ENCODE results near the gene MEIS1. TPM values are rescaled to one million over a fixed set of nuclear protein-coding genes. Genes with fewer than 3 reads are reported as not detected.
A peak's percentile ranks its signal among the peaks of the same experiment; 100 is the strongest.

MEIS1 gene
- total and polyA plus RNA-seq, 2 donors (not counting 3 experiments of a cell fraction or from before 2014, with no cell fraction given): 10.0 to 26.5 TPM

GRCh38 chr2:66574701-66575624, 140.0 kb downstream of the MEIS1 start:
- Histone ChIP-seq H3K36me3 (ENCODE audit: control insufficient read depth in 2 of 2, extremely low read depth in 1 of 2, insufficient read depth in 2 of 2, low read length in 2 of 2) (no peaks in the 10 kb centered on the region), H2AFZ (ENCODE audit: low read depth, low read length) (peak overlapping the region; percentile 89), H3K4me3 (replicated peaks in 1 of 3; ENCODE audit: insufficient read depth in 1 of 3, low read depth in 1 of 3, low read length in 3 of 3) (peak overlapping the region; percentile 56 to 92 (median 85)), H3K27me3 (ENCODE audit: control insufficient read depth in 2 of 2, insufficient read depth in 2 of 2, low read length in 2 of 2) (peaks cover 32 to 38% of the 10 kb centered on the region in 2 experiments), H3K4me2 (ENCODE audit: insufficient read depth, low read length) (peak overlapping the region; percentile 100), H3K4me1 (ENCODE audit: control insufficient read depth, extremely low read depth, insufficient read depth, low read length) (peaks cover 18% of the 10 kb centered on the region), H3K9ac (replicated peaks; ENCODE audit: extremely low read depth, insufficient read depth, low read length) (peak overlapping the region; percentile 87), H3K9me3 (replicated peaks; ENCODE audit: control insufficient read depth, insufficient read depth, low read length) (no peaks in the 10 kb centered on the region), H3K9me1 (replicated peaks; ENCODE audit: control insufficient read depth, extremely low read depth, insufficient read depth, low read length) (no peaks in the 10 kb centered on the region), H4K20me1 (replicated peaks; ENCODE audit: control insufficient read depth, extremely low read depth, insufficient read depth, low read length) (peaks cover 2% of the 10 kb centered on the region), H3K27ac (ENCODE audit: insufficient read depth, low read depth, low read length) (peak overlapping the region; percentile 74), H3K79me2 (ENCODE audit: control insufficient read depth, insufficient read depth, low read length) (no peaks in the 10 kb centered on the region)
- ChIA-PET CTCF (interaction anchor here (0.6 to 7.6 kb wide), 17 partner anchors 16 to 1456 kb away, joined by 3 to 154 read pairs (median 5); partner anchors contain the start of gene MEIS1), POLR2A (interaction anchor here (0.6 to 3.3 kb wide), 2 partner anchors 13 to 141 kb away, joined by 3 to 16 read pairs; partner anchors contain the start of gene MEIS1)
- DNase-seq (ENCODE audit: low read depth, low spot score): peak; percentile 81
- intact Hi-C loops (cut with micrococcal nuclease) (loop anchor here (1.0 to 5.0 kb wide), 7 partner anchors 66 to 1457 kb away; partner anchors contain the start of gene ETAA1), dilution Hi-C loops (cut with MboI; ENCODE audit: extremely low pct_ligation_motif_present, low sequenced_read_pairs) (no loop called here)
- BruUV-seq (replicated peaks): no TSS peak
- peak; percentile 94 for FAIRE-seq
- TF ChIP-seq, protein P1, sequence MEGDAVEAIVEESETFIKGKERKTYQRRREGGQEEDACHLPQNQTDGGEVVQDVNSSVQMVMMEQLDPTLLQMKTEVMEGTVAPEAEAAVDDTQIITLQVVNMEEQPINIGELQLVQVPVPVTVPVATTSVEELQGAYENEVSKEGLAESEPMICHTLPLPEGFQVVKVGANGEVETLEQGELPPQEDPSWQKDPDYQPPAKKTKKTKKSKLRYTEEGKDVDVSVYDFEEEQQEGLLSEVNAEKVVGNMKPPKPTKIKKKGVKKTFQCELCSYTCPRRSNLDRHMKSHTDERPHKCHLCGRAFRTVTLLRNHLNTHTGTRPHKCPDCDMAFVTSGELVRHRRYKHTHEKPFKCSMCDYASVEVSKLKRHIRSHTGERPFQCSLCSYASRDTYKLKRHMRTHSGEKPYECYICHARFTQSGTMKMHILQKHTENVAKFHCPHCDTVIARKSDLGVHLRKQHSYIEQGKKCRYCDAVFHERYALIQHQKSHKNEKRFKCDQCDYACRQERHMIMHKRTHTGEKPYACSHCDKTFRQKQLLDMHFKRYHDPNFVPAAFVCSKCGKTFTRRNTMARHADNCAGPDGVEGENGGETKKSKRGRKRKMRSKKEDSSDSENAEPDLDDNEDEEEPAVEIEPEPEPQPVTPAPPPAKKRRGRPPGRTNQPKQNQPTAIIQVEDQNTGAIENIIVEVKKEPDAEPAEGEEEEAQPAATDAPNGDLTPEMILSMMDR (IDR thresholded peaks at IDR 0.05; ENCODE audit: extremely low read depth in 1 of 2, insufficient read depth in 1 of 2, low read depth in 1 of 2, low read length in 2 of 2): peak; percentile 45 to 60
- TF ChIP-seq POLR2AphosphoS5 (IDR thresholded peaks at IDR 0.05; ENCODE audit: insufficient read depth, low read depth, low read length): no peak
- TF ChIP-seq MYC (IDR thresholded peaks at IDR 0.05; ENCODE audit: low read depth, low read length): no peak
- no peak for TF ChIP-seq POLR2A (IDR thresholded peaks at IDR 0.05; ENCODE audit: low read depth, low read length)
- TF ChIP-seq MAX (IDR thresholded peaks at IDR 0.05; ENCODE audit: insufficient read depth, insufficient read length): no peak
- no peak for TF ChIP-seq FOS (IDR thresholded peaks at IDR 0.05; ENCODE audit: borderline replicate concordance, insufficient read depth, low read length)
- no peak for TF ChIP-seq JUN (IDR thresholded peaks at IDR 0.05; ENCODE audit: borderline replicate concordance, insufficient read depth, insufficient read length, low read depth)
- no peak for TF ChIP-seq GATA2 (IDR thresholded peaks at IDR 0.05; ENCODE audit: insufficient read depth, insufficient read length, low read depth, low read length)

All from endothelial cell of umbilical vein (primary cell).